Thymus (tissue), 11 donors: ENCODE results near the gene CHST3. TPM values are rescaled to one million over a fixed set of nuclear protein-coding genes. Genes with fewer than 3 reads are reported as not detected.

ENCODE experiments used
- DNase-seq, 9 donors: peaks; one replicate each; pipeline ENCODE4 v3.0.0-alpha.2; 2013; ENCODE audit warnings: low spot score in 9 of 9, low read depth in 6 of 9, missing footprints in 1 of 9
- H3K27ac ChIP-seq, 2 donors: one replicate each; pipeline ENCODE4 v1.5.1; 2013; ENCODE audit warnings: control low read depth in 1 of 2, low read depth in 1 of 2, low read length in 1 of 2, mild to moderate bottlenecking in 1 of 2, moderate library complexity in 1 of 2
- H3K27me3 ChIP-seq, 2 donors: one replicate each; pipeline ENCODE4 v1.5.1; 2013; ENCODE audit warnings: low read length in 1 of 2; ENCODE audit not compliant: control insufficient read depth in 2 of 2, insufficient read depth in 1 of 2
- H3K36me3 ChIP-seq, 2 donors: one replicate each; pipeline ENCODE4 v1.5.1; 2013; ENCODE audit warnings: low read length in 1 of 2, mild to moderate bottlenecking in 1 of 2, moderate library complexity in 1 of 2; ENCODE audit not compliant: control insufficient read depth in 2 of 2, insufficient read depth in 2 of 2
- H3K4me1 ChIP-seq, 2 donors: one replicate each; pipeline ENCODE4 v1.5.1; 2013; ENCODE audit warnings: low read length in 2 of 2; ENCODE audit not compliant: control insufficient read depth in 2 of 2, insufficient read depth in 2 of 2
- H3K4me3 ChIP-seq, 2 donors: one replicate each; pipeline ENCODE4 v1.5.1; 2013; ENCODE audit warnings: low read length in 2 of 2, control low read depth in 1 of 2, mild to moderate bottlenecking in 1 of 2
- H3K9me3 ChIP-seq, 2 donors: one replicate each; pipeline ENCODE4 v1.5.1; 2013; ENCODE audit warnings: low read length in 1 of 2, mild to moderate bottlenecking in 1 of 2; ENCODE audit not compliant: control insufficient read depth in 2 of 2, insufficient read depth in 1 of 2
- WGBS: extraction: QIAGEN DNeasy Blood & Tissue Kit; methylation state at CpG from one replicate; pipeline ENCODE4 v1.1.7; 2013; 5-methylcytosine and 5-hydroxymethylcytosine counted together
- polyA plus RNA-seq: library from polyadenylated mRNA; stranded (reverse); fragments of 200-250 nt; gene quantifications from one replicate; pipeline ENCODE4 v1.2.3, GENCODE V29; 2013
- total RNA-seq: library from RNA; stranded (reverse); fragments of 120-200 nt; gene quantifications from one replicate; pipeline ENCODE4 v1.2.4, GENCODE V29; 2013
- donor health status: healthy.

The CHST3 gene
- total and polyA plus RNA-seq, 2 donors: 2.5 to 5.9 TPM

DNA sequence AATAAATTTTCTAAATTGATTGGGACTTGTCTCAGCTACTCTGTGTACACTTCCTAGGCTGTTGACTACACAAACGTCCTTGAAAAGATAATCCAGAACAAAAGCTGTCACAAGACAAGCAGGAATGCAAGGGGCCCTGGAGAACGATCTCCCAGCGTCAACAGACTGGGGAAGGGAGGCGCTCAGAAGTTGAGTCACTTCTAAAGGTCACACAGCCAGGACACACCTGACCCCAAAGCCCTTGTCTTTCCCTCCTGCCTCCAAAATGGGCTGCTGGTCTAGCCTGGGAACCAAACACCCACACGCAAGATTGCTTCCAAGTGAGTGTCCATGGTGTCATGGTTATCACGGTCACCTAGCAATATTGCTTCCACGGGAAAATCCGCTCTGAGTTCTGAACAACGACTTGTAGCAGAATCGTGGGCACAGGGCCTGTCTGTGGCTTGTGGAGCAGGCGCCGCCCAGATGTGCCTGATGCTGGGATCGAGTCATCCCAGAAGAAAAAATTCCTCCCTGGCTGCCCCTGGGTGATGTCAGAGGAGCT lies 74.3 kb downstream of the CHST3 start:
- Histone ChIP-seq H3K4me3 (no peak overlapping the region), H3K4me1 (peaks cover 0 to 8% of the 10 kb centered on the region in 2 donors), H3K27me3 (no peaks in the 10 kb centered on the region), H3K9me3 (no peaks in the 10 kb centered on the region), H3K36me3 (no peaks in the 10 kb centered on the region), H3K27ac (no peak overlapping the region)
- WGBS: 89% methylated on average over 13 of the region's 13 CpGs
- DNase-seq: no peak

DNA sequence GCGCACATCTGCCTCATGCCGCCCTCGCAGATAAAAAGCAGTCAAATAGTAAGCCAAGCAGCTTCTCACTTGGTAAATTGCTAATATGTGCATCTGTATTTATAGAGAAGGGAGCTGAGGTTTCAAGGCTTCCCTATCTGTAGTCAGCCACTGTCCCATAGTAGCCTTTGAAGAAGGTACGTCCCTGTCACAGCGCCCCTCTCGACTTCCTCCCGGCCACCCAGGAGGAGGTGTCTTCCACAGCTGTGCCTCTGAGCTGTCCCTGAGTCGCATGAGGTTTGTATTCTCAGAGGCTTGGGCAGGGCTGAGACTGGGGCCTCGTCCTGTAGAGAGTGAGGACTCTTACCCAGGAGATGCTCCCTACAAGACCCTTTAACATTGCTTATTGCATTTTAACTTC lies 75.2 kb downstream of the CHST3 start:
- 47% methylated on average over 9 of the region's 9 CpGs for WGBS
- H3K9me3 ChIP-seq: no peaks in the 10 kb centered on the region
- no peaks in the 10 kb centered on the region for H3K27me3 ChIP-seq
- DNase-seq: peak in 5 of 9 donors; percentile 26 to 46 (median 35)
- no peak overlapping the region for H3K4me3 ChIP-seq
- no peaks in the 10 kb centered on the region for H3K36me3 ChIP-seq
- peaks cover 0 to 8% of the 10 kb centered on the region in 2 donors for H3K4me1 ChIP-seq
- no peak overlapping the region for H3K27ac ChIP-seq

DNA sequence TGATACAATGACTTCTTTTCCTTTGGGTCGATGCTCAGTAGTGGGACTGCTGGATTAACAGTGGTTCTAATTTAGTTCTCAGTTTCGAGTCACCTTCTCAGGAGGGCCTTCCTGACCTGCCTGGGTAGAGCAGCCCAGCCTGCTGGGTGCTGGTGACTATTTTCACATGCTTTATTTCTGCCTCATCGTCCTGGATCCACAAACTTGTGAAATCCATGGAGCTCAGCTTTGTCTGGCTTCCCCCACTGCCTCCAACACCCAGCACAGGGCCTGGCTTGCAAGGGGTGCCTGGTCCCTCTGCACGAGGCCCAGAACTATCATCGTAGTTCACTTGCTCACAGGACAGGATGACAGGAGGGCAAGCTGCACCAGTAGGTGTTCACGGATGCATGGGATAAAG lies 77.3 kb downstream of the CHST3 start:
- H3K27ac ChIP-seq: no peak overlapping the region
- H3K4me1 ChIP-seq: peaks cover 0 to 14% of the 10 kb centered on the region in 2 donors
- no peaks in the 10 kb centered on the region for H3K27me3 ChIP-seq
- no peaks in the 10 kb centered on the region for H3K9me3 ChIP-seq
- 95% methylated on average over 6 of the region's 6 CpGs for WGBS
- DNase-seq: no peak
- no peak overlapping the region for H3K4me3 ChIP-seq
- no peaks in the 10 kb centered on the region for H3K36me3 ChIP-seq

DNA sequence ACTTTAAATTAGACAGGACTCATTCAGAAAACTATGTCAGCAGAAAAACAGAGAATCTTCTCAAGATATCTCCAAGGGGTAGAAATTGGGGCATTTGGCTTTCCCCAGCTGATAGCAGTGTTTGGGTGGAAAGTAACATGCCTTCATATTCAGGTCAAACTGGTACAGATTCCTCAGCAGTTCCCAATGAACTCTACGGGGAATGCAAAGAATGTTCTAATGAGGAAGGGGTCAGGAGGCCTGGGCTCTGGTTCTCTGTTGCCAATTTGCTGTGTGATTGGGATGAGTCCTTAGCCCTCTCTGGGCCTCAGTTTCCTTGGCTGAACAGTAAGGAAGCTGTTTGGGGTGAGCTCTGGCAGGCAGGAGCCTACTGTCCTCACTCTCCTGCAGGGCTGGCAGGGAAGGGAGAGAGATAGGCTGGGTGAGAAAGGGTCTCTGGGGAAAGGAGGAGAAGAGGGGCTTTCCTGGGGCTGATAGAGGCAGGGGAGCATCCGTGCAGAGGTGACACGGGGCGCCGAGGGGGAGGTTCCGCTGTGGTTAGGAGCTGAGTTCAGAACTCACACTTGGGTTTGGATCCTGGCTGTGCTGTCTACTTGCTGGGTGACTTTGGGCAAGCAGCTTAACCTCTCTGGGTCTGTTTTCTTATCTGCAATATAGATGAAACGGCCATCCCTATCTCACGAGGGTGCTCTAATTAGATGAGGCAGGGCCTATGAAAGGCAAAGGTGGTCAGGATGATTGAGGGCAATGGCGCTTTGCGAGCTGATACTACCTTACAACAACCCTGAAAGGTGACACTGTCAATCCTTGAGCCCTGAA lies 79.0 kb downstream of the CHST3 start:
- Histone ChIP-seq H3K9me3 (no peaks in the 10 kb centered on the region), H3K27me3 (no peaks in the 10 kb centered on the region), H3K36me3 (no peaks in the 10 kb centered on the region), H3K4me3 (no peak overlapping the region), H3K4me1 (peaks cover 0 to 14% of the 10 kb centered on the region in 2 donors), H3K27ac (no peak overlapping the region)
- DNase-seq: no peak
- 97% methylated on average over 10 of the region's 10 CpGs for WGBS

DNA sequence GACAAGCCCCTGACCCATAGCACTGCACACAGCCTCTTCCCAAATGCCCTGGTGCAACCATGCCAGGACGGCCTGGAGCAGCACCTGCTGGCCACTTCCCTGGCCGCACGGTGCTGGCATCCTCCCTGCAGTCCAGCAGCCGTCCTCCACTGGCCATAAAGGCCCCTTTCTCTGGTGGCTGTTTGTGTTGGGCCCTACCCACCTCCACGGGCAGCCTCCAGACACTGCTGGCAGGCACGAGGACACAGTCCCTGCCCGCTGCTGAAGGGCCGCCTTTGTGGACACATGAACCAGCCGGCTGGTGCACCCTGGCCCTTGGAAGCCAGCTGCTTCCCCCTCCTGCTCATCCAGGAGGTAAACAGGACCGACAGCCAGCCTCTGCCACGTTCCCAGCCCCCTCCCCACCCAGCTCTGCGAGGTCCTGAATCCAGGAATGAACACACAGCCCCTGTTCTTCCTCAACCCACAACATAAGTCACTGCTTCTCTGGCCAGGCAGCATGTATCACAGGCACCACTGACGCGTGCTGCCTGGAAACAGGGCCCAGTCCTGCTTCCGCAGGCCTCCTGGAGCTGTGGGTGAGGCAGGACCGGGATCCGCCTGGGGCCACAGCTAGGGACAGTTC lies 80.3 kb downstream of the CHST3 start:
- WGBS: 94% methylated on average over 17 of the region's 17 CpGs
- Histone ChIP-seq H3K4me3 (no peak overlapping the region), H3K27ac (peak overlapping the region; percentile 49 to 50), H3K27me3 (no peaks in the 10 kb centered on the region), H3K36me3 (no peaks in the 10 kb centered on the region), H3K9me3 (peaks cover under 1 to 2% of the 10 kb centered on the region in 2 donors), H3K4me1 (peaks cover 0 to 8% of the 10 kb centered on the region in 2 donors)
- DNase-seq: no peak

DNA sequence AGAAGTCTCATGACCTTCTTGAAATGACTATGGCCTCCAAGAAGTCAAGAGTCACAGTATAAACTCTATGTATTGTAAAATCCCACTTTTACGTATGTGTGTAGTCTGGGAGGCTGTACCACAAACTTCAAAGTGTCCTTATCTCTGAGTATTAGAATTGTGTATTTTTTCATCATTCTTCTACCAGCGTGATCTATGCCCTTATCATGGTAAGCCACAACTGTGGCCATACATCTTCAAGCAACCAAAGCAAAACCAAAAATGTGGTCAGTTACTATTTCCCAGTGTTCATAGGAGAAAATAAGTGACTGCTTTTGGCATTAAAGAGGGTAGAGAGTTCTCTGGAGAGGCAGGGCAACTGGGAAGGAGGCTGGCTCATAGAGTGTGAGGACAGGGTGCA lies 81.4 kb downstream of the CHST3 start:
- WGBS: 55% methylated on average over 2 of the region's 2 CpGs
- H3K27ac ChIP-seq: peak overlapping the region in 1 of 2 donors; percentile 32
- peaks cover 1 to 5% of the 10 kb centered on the region in 2 donors for H3K9me3 ChIP-seq
- no peaks in the 10 kb centered on the region for H3K27me3 ChIP-seq
- H3K4me1 ChIP-seq: peaks cover 0 to 6% of the 10 kb centered on the region in 2 donors
- no peak for DNase-seq
- no peak overlapping the region for H3K4me3 ChIP-seq
- no peaks in the 10 kb centered on the region for H3K36me3 ChIP-seq

DNA sequence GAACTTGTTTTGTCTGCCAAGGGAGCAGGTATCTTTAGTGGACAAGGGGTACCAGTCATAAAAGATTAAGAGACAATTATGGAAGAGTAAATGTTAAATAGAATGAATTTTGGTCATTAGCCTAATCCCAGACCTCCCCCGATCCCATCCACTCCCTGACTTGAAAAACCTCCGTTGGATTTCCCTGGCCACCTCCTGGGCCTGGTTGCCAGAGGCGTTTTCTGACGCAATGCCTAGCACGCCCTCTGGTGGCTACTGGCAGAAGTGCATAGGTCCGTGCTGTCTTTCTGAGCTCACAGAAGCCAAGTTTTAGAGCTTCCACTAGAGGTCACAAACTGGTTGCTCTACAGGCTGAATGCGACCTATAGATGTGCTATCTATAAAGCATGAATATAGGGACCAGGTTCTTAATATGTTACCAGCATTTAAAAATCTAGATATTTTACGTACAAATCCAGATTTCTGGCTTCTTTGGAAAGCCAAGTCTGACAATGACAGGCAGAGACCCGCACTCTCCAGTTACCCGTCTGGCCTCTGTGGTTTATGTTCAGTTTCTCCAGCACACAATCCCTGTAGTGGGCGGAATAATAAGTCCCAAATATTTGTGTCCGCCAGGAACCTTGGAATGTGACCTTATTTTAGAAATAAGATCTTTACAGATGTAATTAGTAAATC lies 84.4 kb downstream of the CHST3 start:
- peak; percentile 77 to 97 (median 92) for DNase-seq
- Histone ChIP-seq H3K9me3 (peaks cover 1 to 5% of the 10 kb centered on the region in 2 donors), H3K4me3 (no peak overlapping the region), H3K36me3 (no peaks in the 10 kb centered on the region), H3K4me1 (peaks cover 0 to 6% of the 10 kb centered on the region in 2 donors), H3K27ac (no peak overlapping the region), H3K27me3 (no peaks in the 10 kb centered on the region)
- WGBS: 30% methylated on average over 12 of the region's 12 CpGs

DNA sequence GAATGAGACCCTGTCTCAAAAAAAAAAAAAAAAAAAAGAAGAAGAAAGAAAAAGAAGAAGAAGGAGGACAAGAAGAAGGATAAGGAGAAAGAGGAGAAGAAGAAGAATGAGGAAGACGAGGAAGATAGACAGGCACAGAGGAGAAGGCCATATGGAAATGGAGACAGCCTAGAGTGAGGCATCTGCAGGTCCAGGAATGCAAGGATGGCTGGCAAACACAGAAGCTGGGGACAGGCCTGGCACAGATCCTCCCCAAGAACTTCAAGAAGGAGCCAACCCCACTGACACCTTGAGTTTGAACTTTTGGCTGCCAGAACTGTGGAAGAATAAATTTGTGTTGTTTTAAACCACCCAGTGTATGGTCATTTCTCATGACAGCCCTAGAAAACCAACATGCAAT lies 85.3 kb downstream of the CHST3 start:
- H3K4me1 ChIP-seq: peaks cover 0 to 6% of the 10 kb centered on the region in 2 donors

More for the DNA sequence above, 85.3 kb downstream of the CHST3 start:
- no peaks in the 10 kb centered on the region for H3K27me3 ChIP-seq
- H3K36me3 ChIP-seq: no peaks in the 10 kb centered on the region
- no peak overlapping the region for H3K27ac ChIP-seq
- no peak overlapping the region for H3K4me3 ChIP-seq
- 93% methylated on average over 1 of the region's 1 CpG for WGBS
- no peak for DNase-seq
- peaks cover 1 to 5% of the 10 kb centered on the region in 2 donors for H3K9me3 ChIP-seq
